Embryonic facial prominence (tissue), 1 donor: ENCODE results near the gene ATXN7.

Source experiments
- DNase-seq: peaks from one replicate; pipeline ENCODE4 v3.0.0-alpha.2; 2016; ENCODE audit errors: extremely low spot score

ATXN7 gene

DNA sequence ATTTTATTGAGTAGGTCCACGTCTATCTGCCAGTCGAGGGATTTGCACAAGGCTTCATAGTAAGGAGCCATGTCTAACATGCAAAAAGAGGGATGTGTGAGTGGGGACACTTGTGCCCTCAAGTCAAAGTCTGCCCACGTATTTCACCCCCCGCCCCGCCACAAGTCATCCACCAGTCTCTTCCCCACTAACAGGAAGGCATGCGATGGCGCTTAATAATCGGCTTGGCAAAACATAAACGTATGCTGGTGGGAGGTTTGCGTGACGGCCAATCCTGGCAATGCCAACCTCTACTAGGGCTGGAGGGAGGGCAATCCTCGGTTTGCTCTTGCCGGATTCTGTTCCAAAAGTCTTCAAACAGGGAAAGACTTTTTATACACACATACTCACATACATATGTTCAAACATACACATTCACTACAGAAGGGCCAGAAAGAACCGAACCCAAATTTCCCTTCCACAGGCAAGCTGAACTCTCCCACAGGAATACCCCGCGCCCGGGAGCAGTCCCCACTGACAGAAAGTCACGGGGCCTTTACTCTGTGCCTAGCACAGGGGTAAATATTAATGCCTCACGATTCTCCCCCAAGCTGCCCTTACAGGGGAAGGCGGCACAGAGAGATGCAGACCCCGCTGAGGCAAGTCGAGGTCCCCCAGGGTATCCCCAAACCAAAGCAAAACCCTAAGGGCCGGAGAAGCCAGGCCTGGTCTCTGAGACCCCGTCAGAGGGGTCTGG is 159.0 kb downstream of the ATXN7 start:
- no peak for DNase-seq

DNA sequence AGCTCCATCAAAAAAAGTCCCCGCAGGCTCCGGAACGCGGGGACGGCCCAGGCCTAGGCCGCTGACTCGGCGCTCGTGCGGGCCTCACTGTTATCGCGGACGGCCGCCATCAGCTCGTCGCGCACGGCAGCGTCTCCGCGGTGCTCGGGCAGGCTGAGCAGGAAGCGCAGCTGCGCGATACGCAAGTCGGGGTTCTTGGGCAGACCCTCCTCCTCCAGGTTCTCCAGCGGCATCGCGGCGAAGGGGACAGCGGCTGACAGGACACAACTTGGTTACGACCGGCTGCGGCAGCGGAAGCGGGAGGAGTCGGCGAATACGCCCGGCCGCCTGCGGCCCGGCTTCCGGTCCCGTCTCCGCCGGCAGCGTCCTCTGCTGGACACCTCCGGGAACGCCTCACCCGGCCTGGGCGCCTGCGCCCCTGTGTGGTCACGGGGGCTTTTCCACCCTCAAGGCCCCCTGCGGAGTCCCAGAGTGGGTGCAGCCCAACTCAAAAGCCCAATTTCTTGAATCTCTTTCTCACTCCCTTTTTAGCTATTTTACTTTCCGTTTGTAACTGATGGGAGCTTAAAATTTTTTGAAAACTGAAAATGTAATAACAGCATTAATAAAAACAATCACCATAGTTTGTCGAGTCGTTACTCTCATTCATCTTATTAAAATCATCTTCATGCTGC is 159.7 kb downstream of the ATXN7 start, which contains the start of gene PSMD6:
TSS of gene PSMD6 (minus strand) at position 308 of the 674 bp plus-strand sequence. CDS start at position 233, 75 bp downstream.
- DNase-seq: peak; percentile 67

DNA sequence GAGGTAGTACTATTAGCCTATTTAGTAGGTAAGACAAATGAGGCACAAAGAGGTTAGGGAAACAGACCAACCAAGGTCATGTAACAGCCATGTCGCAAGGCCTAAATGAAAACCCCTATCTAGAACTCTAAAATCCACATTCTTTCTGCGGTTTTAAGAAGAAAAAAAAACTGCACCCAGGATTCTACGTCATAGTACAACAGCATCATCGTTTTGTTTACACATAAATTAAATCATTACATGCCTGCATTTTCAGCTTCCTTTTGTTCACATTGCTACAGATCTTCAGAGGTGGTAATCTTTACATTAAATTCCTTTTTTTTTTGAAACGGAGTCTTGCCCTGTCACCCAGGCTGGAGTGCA is 160.2 kb downstream of the ATXN7 start:
- DNase-seq: no peak

DNA sequence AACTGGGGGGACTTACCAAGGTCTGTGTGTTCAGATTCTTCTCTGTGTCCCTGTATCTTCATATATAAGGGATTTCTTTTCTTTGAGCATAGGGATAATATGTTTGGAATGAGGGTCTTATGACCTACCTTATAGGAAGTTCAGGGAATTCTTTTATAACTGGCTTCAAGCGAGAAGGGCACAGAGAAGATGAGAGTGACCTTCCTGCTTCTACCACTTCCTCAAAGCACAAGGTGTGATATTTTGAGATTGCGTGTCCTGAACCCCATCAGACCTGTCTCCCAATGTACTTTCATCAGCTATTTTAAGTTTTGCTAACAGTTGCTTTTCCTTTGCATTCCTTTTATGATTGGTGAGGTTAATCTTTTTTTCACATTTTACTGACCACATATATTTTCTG is 162.7 kb downstream of the ATXN7 start:
- no peak for DNase-seq

DNA sequence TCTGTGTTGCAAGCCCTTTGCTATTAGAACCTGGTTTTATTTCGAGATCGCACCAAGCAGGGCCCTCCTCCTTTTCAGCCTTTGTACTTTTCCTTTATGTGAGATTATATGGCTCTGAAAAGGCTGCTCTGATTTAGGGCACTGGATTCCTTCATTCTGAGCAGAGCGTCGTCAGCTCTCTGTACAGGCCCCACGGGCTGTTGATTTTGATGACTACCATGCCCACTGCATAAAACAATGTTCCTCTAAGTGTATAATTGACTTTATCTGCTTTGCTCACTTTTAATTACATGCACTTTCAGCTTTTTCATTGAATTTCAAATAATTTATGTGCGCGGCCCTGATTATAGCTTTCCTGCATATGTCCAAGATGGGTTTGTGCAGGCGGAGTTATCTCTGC is 164.0 kb downstream of the ATXN7 start:
- no peak for DNase-seq

DNA sequence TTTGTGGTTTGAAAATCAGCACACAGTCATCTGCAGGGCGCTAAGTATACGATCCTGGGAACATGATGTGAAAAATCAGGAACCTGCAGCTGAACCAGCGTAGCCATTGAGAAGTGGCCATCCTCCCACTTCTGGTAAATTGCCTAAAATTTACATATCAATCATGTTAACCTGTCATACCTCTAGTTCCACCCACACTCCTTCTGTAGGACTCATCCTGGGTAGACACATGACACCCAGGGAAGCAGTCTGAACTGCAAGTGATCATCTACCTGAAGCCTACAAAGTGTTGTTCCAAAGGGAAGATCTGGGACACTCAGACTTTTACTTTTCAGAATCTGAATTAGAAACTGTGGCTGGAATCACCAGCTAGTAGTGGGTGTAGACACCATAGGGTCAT is 165.1 kb downstream of the ATXN7 start:
- no peak for DNase-seq

DNA sequence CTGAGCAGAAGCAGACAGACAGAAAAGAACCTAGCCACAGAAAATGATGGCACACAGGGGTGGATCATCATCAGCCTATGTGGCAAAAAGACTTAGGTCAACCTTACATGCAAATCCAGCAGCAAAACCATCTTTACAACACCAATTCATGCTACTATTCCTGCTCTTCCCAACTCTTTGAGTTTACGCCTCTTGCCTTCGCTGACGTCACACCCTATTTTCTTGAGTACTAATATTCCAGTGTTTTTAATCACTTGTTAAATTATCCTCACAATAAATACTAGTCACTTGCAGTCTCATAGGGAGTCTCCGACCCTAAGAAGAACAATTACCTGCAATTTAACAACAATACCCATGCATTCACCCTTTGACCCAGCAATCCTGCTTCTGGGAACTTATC is 165.6 kb downstream of the ATXN7 start:
- no peak for DNase-seq

DNA sequence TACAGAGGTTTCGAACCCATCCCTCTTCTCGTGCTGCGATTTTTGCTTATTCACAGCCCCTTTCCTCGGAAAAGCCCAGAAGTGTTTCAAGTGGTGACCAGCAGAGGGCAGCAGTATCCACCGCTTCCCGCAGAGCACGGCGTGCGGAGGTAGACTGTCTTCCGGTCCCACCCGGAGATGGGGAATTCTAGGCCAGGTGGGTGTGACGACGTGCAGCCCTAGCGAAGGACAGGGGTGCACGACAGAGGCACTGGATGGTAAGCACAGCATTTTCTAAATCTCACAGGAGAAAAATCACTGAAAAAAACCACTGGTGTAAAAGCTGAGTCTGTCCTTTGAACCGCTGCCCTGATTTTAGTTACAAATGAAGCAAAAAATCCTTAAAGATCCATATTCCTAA is 167.1 kb downstream of the ATXN7 start:
- peak; percentile 64 for DNase-seq

DNA sequence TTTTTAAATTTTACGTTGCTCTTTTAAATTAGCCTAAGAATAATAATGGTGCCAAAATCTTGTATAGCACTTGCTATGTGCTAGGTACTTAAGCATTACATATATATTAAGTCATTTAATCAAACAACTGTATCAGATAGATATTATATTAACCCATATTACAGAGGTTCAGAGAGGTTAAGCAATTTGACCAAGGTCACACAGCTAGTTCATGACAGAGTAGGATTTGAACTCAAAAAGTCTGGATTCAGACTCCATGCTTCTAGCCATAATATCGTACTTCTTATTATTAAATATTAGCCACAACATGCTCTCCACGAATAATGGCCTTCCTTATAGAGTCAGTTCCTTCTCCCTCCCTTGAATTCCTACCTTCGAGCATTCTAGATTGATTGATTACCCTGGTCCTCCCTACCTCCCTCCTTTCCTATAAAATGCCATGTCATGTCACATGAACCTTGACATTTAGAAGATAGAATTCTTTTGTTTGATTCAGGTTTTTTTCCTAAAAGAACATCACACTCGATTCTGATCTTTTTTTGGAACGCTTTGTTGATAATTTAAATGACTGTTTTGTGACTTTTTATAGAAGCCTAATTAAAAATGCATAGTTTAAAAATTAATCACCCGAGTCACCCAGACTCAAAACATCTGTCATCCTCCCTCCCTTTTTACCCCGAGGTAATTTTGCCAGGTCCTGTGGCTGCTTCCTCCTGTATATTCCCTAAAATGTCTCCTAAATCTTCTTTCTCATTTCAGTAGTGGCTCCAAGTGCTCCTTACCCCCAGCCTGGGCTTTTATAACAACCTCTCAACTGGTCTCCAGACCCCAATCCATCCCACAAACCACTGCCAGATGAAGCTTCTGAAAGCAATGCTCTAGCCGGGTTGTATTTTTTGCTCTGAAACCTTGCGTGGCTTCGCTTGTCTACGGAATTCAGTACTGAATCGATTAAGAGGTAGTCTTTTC is 168.2 kb downstream of the ATXN7 start:
- DNase-seq: no peak

DNA sequence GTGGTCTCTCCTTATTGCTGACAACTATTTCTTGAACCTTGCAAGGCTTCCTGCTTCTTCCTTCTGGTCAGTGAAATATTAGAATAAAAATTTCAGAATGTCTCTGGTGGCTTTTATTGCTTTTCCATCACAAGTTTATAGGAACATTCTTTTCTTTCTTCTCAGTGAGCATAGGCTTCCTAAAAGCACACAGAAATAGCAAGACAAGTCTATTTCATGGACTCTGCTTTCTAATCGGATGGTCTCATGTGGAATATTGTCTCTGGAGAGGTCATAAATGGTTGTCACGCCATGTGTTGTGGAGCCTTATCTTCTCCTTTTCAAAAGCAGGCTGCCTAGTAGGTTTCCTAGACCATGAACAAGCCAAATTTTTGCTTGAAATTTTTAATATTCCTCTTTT is 169.4 kb downstream of the ATXN7 start:
- no peak for DNase-seq

DNA sequence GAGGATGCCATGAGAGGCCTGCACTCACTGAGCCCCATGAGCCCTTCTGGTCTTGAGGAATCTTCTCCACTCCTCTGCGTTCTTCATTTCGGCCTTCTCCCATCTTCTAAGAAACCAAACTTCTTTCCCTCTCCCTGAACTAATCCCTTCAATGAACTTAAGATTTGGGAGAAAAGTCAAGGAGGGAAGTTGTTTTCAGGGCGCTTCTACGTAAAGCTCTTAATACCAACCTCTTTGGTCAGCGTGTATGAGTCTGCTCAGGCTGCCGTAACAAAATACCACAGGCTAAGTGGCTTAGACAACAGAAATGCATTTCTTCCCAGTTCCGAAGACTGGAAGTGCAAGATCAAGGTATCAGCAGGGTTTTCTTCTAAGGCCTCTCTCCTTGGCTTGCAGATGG is 173.4 kb downstream of the ATXN7 start:
- no peak for DNase-seq

DNA sequence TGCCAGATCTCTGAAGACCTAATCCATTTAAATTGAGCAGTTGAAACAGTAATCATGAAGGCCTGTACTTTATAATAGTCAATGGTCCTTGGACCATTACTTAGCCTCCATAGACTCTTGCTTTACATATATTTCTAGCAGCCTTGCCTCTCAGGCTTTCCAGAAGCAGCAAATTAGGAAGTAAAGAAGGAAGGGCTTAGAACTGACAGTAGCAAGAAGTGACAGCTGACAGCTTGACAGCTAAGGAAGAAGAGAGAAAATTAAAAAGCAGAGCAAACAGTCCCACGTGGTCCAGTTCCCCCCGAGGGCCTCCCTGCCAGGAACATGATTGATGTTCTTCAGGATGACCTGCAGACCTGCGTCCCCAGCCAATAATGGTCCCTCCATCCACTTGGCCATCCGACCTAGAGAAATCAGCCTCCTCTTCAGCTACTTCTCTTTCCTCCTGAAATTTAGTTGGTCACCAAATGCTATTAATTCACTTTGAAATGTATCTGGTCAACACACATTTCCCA is 174.6 kb downstream of the ATXN7 start:
- DNase-seq: no peak

DNA sequence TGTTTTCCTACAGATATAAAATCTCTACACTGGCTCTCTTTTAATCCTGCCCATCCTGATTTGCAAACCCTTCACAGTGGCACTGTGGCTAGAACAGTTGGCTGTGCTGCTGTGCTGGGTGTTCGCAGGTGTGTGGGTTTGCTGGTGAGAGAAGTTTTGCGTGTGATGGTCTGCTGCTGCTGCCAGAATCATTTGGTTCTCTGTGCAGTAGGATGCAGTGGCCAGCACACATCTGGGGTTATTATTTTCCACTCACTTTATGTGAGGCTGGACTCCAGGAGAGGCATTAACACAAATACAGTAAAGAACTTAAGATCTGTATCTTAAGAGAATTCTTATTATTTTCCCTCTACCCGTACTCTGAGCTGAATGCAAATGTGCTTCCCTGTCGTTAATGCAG is 175.7 kb downstream of the ATXN7 start:
- DNase-seq: no peak

DNA sequence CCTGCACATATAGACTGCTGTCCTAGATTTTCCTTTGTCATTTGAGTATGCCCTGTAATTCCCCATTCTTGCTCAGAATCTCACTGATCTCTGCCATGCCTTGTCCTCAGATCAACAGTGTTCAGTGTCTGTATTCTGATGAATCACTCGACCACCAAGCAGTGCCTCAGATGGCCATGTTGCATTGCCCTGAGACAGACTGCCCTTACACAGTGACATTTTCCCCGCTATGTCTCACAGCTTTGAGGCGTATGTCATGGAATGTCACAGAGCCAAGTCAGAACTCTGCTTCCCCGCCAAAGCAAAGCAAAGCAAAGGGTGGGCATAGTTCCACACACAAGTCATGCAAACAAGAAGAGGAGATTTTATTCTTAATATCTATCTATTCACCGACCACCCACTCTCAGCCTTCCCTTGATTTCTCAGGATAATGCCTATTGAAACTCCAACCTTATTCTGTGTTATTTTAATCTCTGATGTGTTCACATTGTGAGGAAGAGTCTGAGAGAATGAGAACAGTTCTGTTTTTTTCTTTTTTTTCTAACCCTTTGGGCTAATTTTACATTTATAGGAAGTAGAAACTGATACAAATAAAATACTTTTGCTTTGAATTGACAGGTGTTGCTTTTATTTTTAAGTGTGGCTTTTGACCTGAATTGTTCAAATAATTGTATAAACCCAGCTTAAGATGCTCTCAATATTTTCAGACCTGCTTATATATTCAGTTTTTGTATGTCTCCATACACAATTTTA is 176.5 kb downstream of the ATXN7 start:
- no peak for DNase-seq

DNA sequence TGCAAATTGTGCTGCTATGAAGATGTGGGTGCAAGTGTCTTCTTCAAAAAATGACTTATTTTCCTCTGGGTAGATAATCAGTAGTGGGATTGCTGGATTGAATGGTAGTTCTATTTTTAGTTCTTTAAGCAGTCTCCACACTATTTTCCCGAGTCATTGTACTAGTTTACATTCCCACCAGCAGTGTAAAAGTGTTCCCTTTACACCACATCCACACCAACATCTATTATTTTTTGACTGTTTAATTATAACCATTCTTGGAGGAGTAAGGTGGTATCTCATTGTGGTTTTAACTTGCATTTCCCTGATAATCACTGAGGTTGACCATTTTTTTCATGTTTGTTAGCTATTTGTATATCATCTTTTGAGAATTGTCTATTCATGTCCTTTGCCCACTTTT is 179.3 kb downstream of the ATXN7 start:
- DNase-seq: no peak

DNA sequence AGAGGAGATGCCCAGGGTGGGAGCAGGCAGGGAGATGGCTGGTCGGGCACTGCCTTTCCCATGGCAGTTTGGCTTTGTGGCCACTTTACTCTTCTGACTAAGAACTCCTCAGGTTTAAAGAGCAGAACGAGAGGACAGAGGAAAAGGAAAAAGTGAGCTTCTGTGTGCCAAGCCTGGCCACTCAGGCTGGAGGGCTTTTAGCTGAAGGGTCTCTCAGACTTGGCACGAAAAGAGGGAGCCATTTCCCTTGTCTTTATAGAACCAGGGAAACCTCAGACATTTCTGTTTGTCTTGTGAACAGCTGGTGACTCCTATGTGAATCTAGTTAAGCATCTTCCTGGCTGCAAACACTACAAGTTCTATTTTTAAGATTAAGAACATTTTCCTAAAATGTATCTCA is 182.9 kb downstream of the ATXN7 start:
- DNase-seq: no peak

DNA sequence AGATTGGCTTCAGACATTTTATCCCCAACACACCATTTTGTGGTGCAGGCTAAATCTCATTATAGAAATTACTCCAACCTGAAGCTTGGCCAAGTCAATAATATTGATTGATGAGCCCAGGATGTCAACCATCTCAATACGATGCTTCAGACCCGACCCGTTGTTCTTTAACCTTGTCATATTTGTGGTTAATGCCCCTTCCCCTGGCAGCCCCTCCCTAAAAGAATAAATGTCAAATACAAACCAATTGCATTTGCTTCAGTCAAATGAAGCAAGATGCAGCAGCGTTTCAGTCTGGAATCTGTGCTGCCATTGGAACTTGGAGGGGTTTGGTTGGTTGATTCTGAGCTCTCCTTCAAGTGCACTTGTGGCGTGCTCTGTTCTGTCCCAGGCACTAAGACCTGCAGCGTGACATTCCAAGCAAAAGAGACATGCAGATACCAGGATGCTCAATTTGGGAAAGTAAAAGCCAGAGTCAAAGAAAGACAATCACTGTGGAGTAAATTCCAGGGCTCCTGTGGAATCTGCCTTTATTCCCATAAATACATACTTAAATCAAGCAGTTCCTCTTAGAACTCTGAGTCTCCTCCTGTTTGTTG is 183.4 kb downstream of the ATXN7 start:
- no peak for DNase-seq

DNA sequence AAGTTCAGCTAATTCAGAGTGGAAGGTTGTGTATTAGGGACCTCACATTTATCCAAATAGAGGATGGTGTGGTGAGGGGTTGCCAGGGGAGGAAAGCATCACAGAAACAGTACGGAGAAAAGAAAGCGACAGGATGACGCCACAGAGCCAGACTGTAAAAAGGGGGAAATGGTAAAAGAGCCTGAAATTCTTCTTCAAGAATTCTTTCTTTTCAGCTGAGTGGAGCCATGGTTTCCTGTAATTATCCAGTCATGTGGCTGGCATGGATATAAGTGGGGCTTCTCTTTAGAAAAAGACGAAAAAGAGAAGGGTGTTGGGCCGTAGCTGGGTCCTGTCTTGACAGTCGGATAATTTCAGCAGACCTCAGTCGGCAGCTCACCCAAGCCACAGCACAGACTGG is 184.1 kb downstream of the ATXN7 start:
- peak; percentile 48 for DNase-seq

DNA sequence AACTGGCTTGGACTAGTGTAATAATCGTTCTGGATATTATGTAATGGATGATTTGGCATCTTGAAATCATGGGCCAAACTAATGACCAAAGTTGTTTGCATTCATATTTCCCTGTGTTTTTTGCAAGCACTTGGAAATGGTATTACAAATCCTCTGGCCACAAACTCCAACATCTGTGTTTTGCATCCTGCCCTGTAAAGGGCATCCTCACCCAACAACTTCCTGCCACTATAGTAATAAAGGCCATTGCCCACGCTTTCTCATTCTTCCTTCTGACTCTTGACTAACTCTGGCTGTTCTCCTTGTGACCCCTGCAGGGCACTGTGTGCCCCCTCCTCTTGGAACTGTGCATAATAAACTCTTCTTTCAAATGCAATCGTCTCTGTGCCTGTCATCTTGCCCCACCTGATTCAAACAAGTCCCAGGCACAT is 185.0 kb downstream of the ATXN7 start:
- no peak for DNase-seq

DNA sequence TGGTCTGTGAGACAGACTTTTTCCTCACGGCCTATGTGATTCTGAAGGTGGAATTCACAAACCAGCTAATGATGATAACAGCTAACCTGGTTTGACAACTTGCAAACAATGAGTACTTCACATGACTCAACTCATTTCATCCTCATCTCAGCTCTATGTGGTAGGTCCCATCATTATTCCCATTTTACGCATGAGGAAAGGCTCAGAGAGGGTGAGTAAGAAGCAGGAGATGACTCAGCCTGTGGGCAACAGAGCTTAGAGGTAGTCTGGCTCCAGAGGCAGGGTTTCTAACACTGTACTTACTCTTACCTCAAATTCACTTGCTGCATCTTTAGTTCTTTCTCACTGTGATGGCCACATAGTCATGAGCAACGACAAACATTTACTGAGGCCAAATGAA is 185.5 kb downstream of the ATXN7 start:
- no peak for DNase-seq

DNA sequence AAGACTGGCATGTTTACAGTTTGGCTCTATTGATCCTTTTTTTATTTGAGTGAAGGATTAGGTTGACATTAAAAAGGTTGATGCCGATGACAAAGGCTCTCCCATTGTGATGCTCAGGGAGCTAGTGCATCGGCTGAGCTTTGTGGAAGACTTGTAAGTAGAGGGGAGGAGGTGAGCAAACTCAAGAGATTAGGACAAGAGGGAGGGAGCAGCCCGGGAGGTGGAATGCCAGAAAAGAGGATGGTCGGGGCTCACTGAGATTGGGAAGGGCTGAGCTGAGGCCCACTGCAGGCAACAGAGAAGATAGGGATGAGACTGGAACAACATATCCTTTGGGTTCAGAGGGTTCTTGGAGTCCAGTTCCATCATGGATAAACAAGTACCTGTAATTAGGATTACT is 186.2 kb downstream of the ATXN7 start:
- DNase-seq: no peak
